ENCODE data around the gene FXR1.

The FXR1 gene

DNA sequence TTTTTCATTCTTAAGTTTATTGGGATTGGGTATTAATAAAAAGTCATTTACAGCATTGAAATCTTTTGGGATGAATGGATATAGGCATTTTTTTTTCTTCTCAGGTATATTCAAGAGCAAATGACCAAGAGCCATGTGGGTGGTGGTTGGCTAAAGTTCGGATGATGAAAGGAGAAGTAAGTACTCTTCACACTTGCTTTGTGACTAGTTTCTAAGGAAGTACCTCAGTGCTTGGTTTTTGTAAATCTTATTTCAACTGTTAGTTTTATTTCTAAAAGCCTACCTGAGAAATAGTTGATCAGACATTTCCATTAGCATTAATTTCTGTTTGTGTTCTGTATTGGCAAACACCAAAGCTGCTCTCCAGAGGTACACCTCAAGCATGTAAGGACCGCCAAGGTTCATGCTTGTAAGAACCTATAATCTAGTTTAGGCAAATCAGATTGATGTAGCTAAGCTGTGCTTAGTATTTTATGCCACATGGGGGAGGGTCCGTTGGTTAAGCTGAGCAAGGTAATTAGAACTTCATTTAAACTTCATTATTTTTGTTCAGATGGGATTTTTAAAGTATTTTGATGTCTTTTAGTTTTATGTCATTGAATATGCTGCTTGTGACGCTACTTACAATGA is 35.4 kb downstream of the FXR1 start:
- Histone ChIP-seq H3K9me3 (replicated peaks; ENCODE audit: low read length) (no peaks in the 10 kb centered on the region), H3K36me3 (ENCODE audit: insufficient read depth, low read length) (peaks cover 64% of the 10 kb centered on the region), H3K4me2 (ENCODE audit: low read length) (no peak overlapping the region)

DNA sequence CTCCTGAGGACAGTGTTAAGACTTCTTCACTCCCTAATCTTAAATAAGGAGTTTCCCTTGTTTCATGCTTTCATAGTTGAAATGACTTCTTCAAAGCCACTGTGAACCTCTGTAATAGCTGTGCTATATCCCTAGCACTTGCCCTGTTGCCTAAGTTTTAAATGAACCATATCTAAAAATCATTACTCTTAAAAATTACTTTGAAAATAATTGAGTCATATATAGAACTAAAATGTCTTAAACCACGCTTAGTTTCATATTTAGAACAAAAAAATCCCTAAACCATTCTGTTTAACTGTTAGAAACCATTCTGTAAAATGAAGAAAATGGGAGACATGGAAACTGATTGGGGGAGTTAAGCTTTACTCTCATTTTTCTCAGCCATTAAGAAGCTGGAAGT is 47.2 kb downstream of the FXR1 start:
- no peak overlapping the region for H3K4me3 ChIP-seq (ENCODE audit: low read length)
- no peak overlapping the region for H3K9ac ChIP-seq (ENCODE audit: low read depth, low read length)
- peaks cover 84% of the 10 kb centered on the region for H3K36me3 ChIP-seq (ENCODE audit: insufficient read depth, low read length)
- H3K9me3 ChIP-seq (replicated peaks; ENCODE audit: low read length) = no peaks in the 10 kb centered on the region
- no peaks in the 10 kb centered on the region for H3K27me3 ChIP-seq (ENCODE audit: control insufficient read depth, insufficient read depth, low read length)
- no peak overlapping the region for H3K4me2 ChIP-seq (ENCODE audit: low read length)
- H3K4me1 ChIP-seq (ENCODE audit: control insufficient read depth, insufficient read depth, low read length) = no peaks in the 10 kb centered on the region

More for the DNA sequence above, 35.4 kb downstream of the FXR1 start:
- H3K27me3 ChIP-seq (ENCODE audit: control insufficient read depth, insufficient read depth, low read length) = no peaks in the 10 kb centered on the region
- no peak overlapping the region for H3K9ac ChIP-seq (ENCODE audit: low read depth, low read length)
- H3K4me3 ChIP-seq (ENCODE audit: low read length) = no peak overlapping the region
- H3K4me1 ChIP-seq (ENCODE audit: control insufficient read depth, insufficient read depth, low read length) = no peaks in the 10 kb centered on the region

DNA sequence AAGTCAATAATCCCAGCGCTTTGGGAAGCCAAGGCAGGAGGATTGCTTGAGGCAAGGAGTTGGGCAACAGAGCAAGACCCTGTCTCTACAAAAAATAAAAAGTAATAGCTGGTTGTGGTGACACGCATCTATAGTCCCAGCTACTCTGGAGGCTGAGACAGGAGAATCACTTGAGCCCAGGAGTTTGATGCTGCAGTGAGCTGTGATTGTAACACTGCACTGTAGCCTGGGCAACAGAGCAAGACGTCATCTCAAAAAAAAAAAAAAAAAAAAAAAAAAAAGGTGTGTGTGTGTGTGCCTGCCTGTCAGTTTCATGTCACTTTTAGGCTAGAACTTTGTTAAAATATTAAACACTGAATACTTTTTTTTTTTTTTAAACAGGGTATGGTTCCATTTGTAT is 48.6 kb downstream of the FXR1 start:
- Histone ChIP-seq H3K9me3 (replicated peaks; ENCODE audit: low read length) (no peaks in the 10 kb centered on the region), H3K4me1 (ENCODE audit: control insufficient read depth, insufficient read depth, low read length) (no peaks in the 10 kb centered on the region), H3K27me3 (ENCODE audit: control insufficient read depth, insufficient read depth, low read length) (no peaks in the 10 kb centered on the region), H3K4me2 (ENCODE audit: low read length) (no peak overlapping the region), H3K9ac (ENCODE audit: low read depth, low read length) (no peak overlapping the region), H3K4me3 (ENCODE audit: low read length) (no peak overlapping the region), H3K36me3 (ENCODE audit: insufficient read depth, low read length) (peaks cover 73% of the 10 kb centered on the region)

DNA sequence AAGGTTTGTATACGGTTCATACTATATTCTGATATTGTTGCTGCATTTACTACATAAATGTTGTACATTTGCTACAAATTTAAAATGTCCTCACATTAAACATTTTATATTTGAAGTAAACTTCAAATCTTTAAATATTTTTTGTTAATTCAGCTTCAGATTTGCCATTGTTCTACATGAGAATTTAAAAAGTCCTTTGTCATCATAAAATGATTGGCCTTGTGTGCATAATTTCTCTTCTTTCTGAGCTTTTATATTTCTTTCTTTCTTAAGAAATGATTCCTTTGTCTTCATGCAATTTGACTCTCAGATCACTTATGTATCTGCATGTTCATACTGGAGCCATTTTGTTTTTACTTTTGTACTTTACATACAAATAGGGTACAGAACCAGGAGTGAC is 49.1 kb downstream of the FXR1 start:
- H3K4me2 ChIP-seq (ENCODE audit: low read length) = no peak overlapping the region
- peaks cover 74% of the 10 kb centered on the region for H3K36me3 ChIP-seq (ENCODE audit: insufficient read depth, low read length)
- H3K27me3 ChIP-seq (ENCODE audit: control insufficient read depth, insufficient read depth, low read length) = no peaks in the 10 kb centered on the region
- H3K4me1 ChIP-seq (ENCODE audit: control insufficient read depth, insufficient read depth, low read length) = no peaks in the 10 kb centered on the region
- no peak overlapping the region for H3K4me3 ChIP-seq (ENCODE audit: low read length)
- no peak overlapping the region for H3K9ac ChIP-seq (ENCODE audit: low read depth, low read length)
- no peaks in the 10 kb centered on the region for H3K9me3 ChIP-seq (replicated peaks; ENCODE audit: low read length)

DNA sequence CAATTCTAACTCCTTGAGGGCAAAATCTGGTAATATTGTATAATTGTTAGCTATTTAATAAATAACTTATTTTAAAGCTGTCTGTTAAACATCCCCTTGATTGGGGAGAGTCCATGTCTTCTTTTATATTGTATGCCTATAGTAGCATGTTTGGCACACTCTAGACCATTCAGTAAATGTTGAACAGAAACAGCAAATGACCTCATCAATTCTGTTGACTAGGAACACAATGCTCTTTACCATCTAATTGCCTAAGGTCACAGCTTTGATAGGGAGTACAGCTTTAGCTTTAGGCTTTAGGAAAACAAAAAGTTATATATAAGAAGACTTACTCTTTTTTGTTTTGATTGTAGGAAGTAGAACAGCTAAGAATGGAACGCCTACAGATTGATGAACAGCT is 50.1 kb downstream of the FXR1 start:
- no peaks in the 10 kb centered on the region for H3K4me1 ChIP-seq (ENCODE audit: control insufficient read depth, insufficient read depth, low read length)
- no peak overlapping the region for H3K9ac ChIP-seq (ENCODE audit: low read depth, low read length)
- H3K9me3 ChIP-seq (replicated peaks; ENCODE audit: low read length) = no peaks in the 10 kb centered on the region
- no peaks in the 10 kb centered on the region for H3K27me3 ChIP-seq (ENCODE audit: control insufficient read depth, insufficient read depth, low read length)
- peaks cover 71% of the 10 kb centered on the region for H3K36me3 ChIP-seq (ENCODE audit: insufficient read depth, low read length)
- no peak overlapping the region for H3K4me2 ChIP-seq (ENCODE audit: low read length)
- H3K4me3 ChIP-seq (ENCODE audit: low read length) = no peak overlapping the region

DNA sequence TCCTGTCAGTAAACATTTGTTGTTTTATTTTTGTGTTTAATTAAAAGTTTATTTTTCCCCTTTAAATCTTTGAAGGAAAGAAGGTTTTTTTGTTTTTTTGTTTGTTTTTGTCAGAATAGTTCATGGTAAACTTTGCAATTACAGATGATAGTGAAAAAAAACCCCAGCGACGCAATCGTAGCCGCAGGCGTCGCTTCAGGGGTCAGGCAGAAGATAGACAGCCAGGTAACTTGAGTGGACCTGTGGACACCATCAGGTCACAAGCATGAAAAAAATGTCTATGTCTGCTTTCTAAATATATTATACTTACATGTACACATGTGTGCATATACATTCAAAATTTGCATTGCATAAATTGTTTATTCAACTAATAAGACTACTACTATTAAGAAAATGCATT is 58.5 kb downstream of the FXR1 start:
- Histone ChIP-seq H3K36me3 (ENCODE audit: insufficient read depth, low read length) (peaks cover 49% of the 10 kb centered on the region), H3K4me3 (ENCODE audit: low read length) (no peak overlapping the region), H3K9ac (ENCODE audit: low read depth, low read length) (no peak overlapping the region), H3K4me1 (ENCODE audit: control insufficient read depth, insufficient read depth, low read length) (no peaks in the 10 kb centered on the region), H3K27me3 (ENCODE audit: control insufficient read depth, insufficient read depth, low read length) (no peaks in the 10 kb centered on the region), H3K4me2 (ENCODE audit: low read length) (no peak overlapping the region), H3K9me3 (replicated peaks; ENCODE audit: low read length) (no peaks in the 10 kb centered on the region)

DNA sequence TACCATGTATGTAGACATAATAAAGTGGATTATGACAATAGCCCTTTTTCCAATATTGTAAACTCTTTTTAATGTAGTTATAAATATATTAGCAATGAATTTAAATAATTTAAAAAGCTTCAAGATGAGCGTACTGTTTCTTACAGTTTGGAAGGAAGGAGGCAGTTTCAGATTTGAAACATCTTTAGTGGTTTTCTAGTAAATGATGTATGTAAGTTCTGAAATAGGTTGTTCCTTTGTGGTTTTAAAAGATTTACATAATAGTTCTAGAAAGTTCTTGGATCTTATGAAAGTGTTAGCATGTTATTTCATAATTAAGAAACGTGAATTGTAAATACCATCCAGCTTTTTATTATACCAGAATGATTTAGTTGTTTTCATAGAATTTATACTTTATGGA is 61.1 kb downstream of the FXR1 start:
- Histone ChIP-seq H3K27me3 (ENCODE audit: control insufficient read depth, insufficient read depth, low read length) (no peaks in the 10 kb centered on the region), H3K4me1 (ENCODE audit: control insufficient read depth, insufficient read depth, low read length) (no peaks in the 10 kb centered on the region), H3K4me3 (ENCODE audit: low read length) (no peak overlapping the region), H3K36me3 (ENCODE audit: insufficient read depth, low read length) (peaks cover 52% of the 10 kb centered on the region), H3K9ac (ENCODE audit: low read depth, low read length) (no peak overlapping the region), H3K4me2 (ENCODE audit: low read length) (no peak overlapping the region), H3K9me3 (replicated peaks; ENCODE audit: low read length) (no peaks in the 10 kb centered on the region)

DNA sequence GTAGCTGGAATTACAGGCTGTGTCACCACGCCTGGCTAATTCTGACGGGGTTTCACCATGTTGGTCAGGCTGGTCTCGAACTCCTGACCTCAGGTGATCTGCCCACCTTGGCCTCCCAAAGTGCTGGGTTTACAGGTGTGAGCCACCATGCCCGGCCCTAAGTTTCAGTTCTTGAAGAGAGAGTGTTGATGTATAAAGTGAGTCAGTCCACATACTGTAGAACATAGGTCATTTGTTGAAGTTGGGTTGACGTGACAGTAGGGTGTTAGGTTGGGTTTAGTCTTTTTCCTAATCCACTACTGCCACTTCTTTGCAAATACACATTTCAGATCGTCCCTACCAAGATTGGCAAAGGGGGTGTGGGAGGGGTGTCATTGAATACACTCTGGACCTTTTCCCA is 61.8 kb downstream of the FXR1 start:
- Histone ChIP-seq H3K9me3 (replicated peaks; ENCODE audit: low read length) (no peaks in the 10 kb centered on the region), H3K4me3 (ENCODE audit: low read length) (no peak overlapping the region), H3K36me3 (ENCODE audit: insufficient read depth, low read length) (peaks cover 55% of the 10 kb centered on the region), H3K9ac (ENCODE audit: low read depth, low read length) (no peak overlapping the region), H3K27me3 (ENCODE audit: control insufficient read depth, insufficient read depth, low read length) (no peaks in the 10 kb centered on the region), H3K4me2 (ENCODE audit: low read length) (no peak overlapping the region), H3K4me1 (ENCODE audit: control insufficient read depth, insufficient read depth, low read length) (no peaks in the 10 kb centered on the region)

DNA sequence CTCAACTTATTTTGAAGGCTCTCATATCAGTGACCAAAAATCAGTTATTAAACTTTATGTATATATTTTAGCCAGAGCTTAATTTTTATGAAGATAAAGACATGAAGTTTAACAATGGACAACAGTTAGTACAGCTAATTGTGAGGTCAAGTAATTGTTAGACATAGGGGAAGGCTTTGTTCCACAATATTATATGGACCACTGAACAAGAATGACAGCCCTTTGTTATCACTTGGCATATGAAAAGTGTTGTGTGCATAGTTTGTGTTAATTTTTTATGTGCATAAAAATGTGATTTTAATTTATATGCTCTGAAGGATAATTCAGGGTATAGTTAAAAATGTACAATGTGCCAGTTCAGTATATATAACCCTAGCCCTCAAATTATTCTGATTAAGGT is 65.0 kb downstream of the FXR1 start:
- Histone ChIP-seq H3K9ac (ENCODE audit: low read depth, low read length) (no peak overlapping the region), H3K4me2 (ENCODE audit: low read length) (no peak overlapping the region), H3K36me3 (ENCODE audit: insufficient read depth, low read length) (peaks cover 39% of the 10 kb centered on the region), H3K9me3 (replicated peaks; ENCODE audit: low read length) (no peaks in the 10 kb centered on the region), H3K4me1 (ENCODE audit: control insufficient read depth, insufficient read depth, low read length) (peaks cover 5% of the 10 kb centered on the region), H3K4me3 (ENCODE audit: low read length) (no peak overlapping the region), H3K27me3 (ENCODE audit: control insufficient read depth, insufficient read depth, low read length) (no peaks in the 10 kb centered on the region)

DNA sequence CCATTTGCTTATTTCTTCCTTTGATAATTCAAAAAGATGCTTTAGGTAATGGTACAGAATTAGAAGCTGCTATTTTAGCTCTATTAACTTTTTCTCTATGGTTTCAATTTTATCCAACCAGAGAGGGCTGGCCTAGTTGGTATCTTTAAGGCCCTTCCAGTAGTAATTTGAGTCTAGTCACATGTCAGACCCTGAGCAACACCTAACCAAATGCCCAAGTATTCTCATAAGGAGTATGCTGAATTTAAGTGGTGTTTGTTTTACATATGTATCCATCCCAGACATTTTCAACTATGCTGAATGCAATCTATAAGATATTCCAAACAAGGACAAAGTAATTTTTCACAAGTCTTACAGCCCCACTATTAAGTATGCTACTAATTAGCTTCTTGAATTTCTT is 67.5 kb downstream of the FXR1 start:
- no peaks in the 10 kb centered on the region for H3K27me3 ChIP-seq (ENCODE audit: control insufficient read depth, insufficient read depth, low read length)
- no peak overlapping the region for H3K9ac ChIP-seq (ENCODE audit: low read depth, low read length)
- peaks cover 5% of the 10 kb centered on the region for H3K4me1 ChIP-seq (ENCODE audit: control insufficient read depth, insufficient read depth, low read length)
- no peaks in the 10 kb centered on the region for H3K9me3 ChIP-seq (replicated peaks; ENCODE audit: low read length)
- H3K4me3 ChIP-seq (ENCODE audit: low read length) = no peak overlapping the region
- H3K36me3 ChIP-seq (ENCODE audit: insufficient read depth, low read length) = peaks cover 48% of the 10 kb centered on the region
- no peak overlapping the region for H3K4me2 ChIP-seq (ENCODE audit: low read length)

DNA sequence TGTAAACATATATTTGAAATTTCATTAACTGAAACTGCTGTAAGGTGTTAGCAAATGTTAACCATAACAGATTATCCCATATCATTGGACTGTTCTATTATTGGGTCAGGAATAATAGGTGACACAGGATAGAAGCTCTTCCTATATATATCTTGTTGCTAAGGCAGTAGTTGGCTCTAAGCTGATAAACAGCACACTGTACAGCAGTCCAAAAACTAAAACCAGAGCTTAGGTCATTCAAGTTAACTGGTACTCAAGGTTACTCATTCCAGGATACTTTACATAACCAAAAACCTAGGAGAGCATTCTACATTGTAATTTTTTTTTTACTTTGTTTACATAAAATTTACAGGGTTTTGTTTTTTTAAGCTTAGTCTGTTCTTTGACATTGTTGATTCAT is 68.1 kb downstream of the FXR1 start:
- H3K4me3 ChIP-seq (ENCODE audit: low read length) = no peak overlapping the region
- H3K4me2 ChIP-seq (ENCODE audit: low read length) = no peak overlapping the region
- H3K4me1 ChIP-seq (ENCODE audit: control insufficient read depth, insufficient read depth, low read length) = peaks cover 5% of the 10 kb centered on the region
- H3K9ac ChIP-seq (ENCODE audit: low read depth, low read length) = no peak overlapping the region
- H3K9me3 ChIP-seq (replicated peaks; ENCODE audit: low read length) = no peaks in the 10 kb centered on the region
- H3K27me3 ChIP-seq (ENCODE audit: control insufficient read depth, insufficient read depth, low read length) = no peaks in the 10 kb centered on the region
- H3K36me3 ChIP-seq (ENCODE audit: insufficient read depth, low read length) = peaks cover 49% of the 10 kb centered on the region

DNA sequence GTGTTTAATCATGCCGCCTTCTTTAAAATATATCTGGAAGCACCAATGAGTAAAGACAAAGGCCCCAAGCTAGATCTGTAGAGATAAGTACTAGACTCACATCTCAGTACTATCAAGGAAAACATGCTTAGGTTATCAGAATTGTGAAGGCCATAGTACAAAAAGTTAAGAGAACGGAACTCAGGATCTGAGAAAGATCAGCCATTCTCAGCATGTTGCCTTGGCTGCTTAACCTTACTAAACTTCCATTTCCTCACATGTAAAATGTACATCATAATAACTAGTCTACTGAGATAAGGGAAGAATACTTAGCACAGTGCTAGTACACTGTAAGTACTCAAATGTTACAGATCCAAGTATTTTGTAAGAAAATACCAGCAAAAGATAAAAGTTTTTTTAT is 69.4 kb downstream of the FXR1 start:
- Histone ChIP-seq H3K4me2 (ENCODE audit: low read length) (no peak overlapping the region), H3K4me1 (ENCODE audit: control insufficient read depth, insufficient read depth, low read length) (peaks cover 5% of the 10 kb centered on the region), H3K27me3 (ENCODE audit: control insufficient read depth, insufficient read depth, low read length) (no peaks in the 10 kb centered on the region), H3K9me3 (replicated peaks; ENCODE audit: low read length) (no peaks in the 10 kb centered on the region), H3K4me3 (ENCODE audit: low read length) (no peak overlapping the region), H3K9ac (ENCODE audit: low read depth, low read length) (no peak overlapping the region), H3K36me3 (ENCODE audit: insufficient read depth, low read length) (peaks cover 43% of the 10 kb centered on the region)

Measured in skeletal muscle satellite cell (primary cell).